GM20000 (cell line): ENCODE results near the gene PCP2.

Experiments used
- DNase-seq: peaks from one replicate; pipeline ENCODE4 v3.0.0; 2012; ENCODE audit warnings: low spot score
- TF ChIP-seq, protein P1 (sequence below): IDR thresholded peaks from 2 replicates; pipeline ENCODE4 v1.5.1; 2012; ENCODE audit warnings: mild to moderate bottlenecking, control low read depth; ENCODE audit errors: extremely low read depth, missing control alignments

Gene PCP2

DNA sequence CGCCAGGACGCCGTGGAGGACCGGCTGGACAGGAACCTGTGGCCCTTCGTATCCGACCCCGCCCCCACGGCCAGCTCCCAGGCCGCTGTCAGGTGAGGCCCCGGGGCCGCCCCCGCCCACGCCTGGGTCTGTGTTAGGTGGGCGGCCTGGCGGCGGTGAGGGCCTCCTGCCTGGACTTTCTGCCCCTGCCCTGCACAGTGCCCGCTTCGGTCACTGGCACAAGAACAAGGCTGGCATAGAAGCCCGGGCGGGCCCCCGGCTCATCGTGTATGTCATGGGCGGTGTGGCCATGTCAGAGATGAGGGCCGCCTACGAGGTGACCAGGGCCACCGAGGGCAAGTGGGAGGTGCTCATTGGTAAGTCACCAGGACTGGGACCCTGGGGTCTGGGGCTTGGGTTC, 13.6 kb upstream of the PCP2 start:
- TF ChIP-seq, protein P1, sequence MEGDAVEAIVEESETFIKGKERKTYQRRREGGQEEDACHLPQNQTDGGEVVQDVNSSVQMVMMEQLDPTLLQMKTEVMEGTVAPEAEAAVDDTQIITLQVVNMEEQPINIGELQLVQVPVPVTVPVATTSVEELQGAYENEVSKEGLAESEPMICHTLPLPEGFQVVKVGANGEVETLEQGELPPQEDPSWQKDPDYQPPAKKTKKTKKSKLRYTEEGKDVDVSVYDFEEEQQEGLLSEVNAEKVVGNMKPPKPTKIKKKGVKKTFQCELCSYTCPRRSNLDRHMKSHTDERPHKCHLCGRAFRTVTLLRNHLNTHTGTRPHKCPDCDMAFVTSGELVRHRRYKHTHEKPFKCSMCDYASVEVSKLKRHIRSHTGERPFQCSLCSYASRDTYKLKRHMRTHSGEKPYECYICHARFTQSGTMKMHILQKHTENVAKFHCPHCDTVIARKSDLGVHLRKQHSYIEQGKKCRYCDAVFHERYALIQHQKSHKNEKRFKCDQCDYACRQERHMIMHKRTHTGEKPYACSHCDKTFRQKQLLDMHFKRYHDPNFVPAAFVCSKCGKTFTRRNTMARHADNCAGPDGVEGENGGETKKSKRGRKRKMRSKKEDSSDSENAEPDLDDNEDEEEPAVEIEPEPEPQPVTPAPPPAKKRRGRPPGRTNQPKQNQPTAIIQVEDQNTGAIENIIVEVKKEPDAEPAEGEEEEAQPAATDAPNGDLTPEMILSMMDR: no peak
- DNase-seq: no peak

DNA sequence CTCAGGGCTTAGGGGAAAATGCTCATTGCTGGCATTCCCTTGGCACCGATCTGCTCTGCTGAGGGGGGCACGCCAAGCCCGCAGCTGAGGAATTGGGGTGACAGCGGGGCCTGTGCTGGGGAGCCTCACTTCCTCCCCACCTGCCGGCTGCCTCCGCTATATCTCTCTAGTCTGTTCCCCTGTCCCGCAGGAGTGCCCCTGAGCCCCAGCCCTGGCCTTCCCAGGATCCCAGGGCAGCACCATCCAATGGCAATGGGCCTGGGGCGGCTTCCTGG, 12.8 kb upstream of the PCP2 start:
- DNase-seq: no peak
- TF ChIP-seq, protein P1: no peak

DNA sequence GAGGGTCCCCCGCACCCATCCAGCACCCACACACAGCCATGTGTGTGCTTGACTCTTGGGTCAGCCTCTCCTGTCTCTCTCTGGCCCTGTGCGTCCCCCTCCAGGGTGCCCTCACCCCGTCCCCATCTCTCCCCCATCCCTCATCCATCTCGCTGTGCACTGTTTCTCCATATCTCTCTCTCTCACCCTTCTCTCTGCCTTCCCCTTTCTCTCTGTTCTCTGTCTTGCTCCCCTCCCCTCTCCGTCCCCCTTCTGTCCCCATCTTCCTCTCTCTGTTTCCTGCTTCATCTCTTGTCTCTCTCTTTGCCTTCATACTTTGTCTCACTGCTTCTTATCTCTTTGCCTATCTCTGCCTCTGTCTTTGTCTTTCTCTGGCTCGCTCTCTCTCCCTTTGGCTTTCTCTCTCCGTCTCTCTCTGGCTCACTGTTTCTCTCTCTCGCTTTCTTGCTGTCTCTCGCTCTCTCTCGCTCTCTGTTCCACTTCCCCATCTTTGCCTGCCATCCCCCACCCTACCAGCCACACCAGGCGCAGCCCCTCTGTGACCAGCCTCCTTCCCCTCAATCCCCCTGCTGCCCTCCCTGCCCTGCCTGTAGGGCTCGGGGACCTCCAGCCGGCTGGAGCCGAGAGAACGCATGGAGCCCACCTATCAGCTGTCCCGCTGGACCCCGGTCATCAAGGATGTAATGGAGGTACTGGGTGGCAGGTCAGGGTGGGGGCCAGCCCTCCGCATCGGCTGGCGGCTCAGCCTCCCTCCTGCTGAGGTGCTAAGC, 12.3 kb upstream of the PCP2 start:
- no peak for DNase-seq
- TF ChIP-seq, protein P1: no peak

GRCh38 chr19:7645163-7645562, 11.6 kb upstream of the PCP2 start:
- DNase-seq: no peak
- TF ChIP-seq, protein P1: no peak

DNA sequence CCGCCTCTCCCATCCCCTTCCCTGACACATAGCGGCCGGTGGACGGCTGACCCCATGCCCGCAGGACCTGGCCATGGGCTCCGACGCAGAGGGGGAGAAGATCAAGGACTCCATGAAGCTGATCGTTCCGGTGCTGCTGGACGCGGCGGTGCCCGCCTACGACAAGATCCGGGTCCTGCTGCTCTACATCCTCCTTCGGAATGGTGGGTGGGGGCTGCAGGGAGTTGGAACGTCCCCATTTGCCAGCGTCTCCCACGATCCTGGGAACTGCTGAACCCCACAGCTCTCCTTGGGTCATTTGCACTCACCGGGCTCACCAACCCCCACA, 11.0 kb upstream of the PCP2 start:
- TF ChIP-seq, protein P1: no peak
- DNase-seq: no peak

DNA sequence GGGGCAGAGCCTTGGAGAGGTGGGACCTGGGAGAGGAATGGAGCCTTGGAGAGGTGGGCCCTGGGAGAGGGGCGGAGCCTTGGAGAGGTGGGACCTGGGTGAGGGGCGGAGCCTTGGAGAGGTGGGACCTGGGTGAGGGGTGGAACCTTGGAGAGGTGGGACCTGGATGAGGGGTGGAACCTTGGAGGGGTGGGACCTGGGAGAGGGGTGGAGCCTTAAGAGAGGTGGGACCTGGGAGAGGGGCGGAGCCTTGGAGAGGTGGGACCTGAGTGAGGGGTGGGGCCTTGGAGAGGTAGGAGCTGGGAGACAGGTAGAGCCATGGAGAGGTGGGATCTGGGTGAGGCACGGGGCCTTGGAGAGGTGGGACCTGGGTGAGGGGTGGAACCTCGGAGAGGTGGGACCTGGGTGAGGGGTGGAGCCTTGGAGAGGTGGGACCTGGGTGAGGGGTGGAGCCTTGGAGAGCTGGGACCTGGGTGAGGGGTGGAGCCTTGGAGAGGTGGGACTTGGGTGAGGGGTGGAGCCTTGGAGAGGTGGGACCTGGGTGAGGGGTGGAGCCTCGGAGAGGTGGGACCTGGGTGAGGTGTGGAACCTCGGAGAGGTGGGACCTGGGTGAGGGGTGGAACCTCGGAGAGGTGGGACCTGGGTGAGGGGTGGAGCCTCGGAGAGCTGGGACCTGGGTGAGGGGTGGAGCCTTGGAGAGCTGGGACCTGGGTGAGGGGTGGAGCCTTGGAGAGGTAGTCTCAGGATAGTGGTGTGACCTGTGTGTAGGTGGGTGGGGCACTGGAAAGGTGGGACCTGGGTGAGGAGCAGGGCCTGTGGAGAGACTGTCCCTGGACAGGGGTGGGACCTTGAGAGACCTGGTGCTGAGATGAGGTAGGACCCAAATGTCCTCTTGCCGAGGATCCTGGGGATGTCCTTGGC, 10.4 kb upstream of the PCP2 start:
- peak; percentile 57 for DNase-seq

- TF ChIP-seq, protein P1: no peak
- no peak for DNase-seq
Measured at GRCh38 chr19:7643031-7643415, 9.5 kb upstream of the PCP2 start.
